Choroid plexus epithelial cell (primary cell): Measurements from ENCODE around the gene MALRD1.
A peak's percentile ranks its signal among the peaks of the same experiment; 100 is the strongest.

Source experiments
- DNase-seq: peaks from one replicate; pipeline ENCODE4 v3.0.0-alpha.2; 2010; ENCODE audit warnings: low read depth
- H3K4me3 ChIP-seq: 2 replicates; pipeline ENCODE4 v1.5.1; 2011; ENCODE audit warnings: low read depth, mild to moderate bottlenecking, control low read depth, low read length, moderate library complexity
- CTCF ChIP-seq: conservative IDR thresholded peaks from 2 replicates; pipeline ENCODE4 v1.5.1; 2011; ENCODE audit warnings: low read depth, mild to moderate bottlenecking, control low read depth, inconsistent platforms, low read length, moderate library complexity

MALRD1 gene

DNA sequence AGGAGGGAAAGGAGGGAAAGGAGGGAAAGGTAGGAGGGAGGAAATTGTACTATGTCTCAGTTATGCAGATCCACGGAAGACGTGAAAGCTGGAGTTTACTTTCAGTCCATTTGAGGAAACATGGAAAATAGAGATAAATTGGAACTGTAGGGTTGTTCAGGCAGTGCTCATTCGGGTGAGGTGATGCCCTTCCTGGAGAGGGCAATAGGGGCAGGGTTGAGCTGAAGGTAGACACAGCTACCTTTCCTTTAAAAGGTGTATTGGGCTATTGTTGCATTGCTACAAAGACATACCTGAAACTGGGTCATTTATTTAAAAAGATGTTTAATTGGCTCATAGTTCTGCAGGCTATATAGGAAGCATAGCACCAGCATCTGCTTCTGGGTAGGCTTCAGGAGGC lies 650.7 kb downstream of the MALRD1 start:
- no peak for TF ChIP-seq CTCF
- no peak overlapping the region for H3K4me3 ChIP-seq
- DNase-seq: no peak

DNA sequence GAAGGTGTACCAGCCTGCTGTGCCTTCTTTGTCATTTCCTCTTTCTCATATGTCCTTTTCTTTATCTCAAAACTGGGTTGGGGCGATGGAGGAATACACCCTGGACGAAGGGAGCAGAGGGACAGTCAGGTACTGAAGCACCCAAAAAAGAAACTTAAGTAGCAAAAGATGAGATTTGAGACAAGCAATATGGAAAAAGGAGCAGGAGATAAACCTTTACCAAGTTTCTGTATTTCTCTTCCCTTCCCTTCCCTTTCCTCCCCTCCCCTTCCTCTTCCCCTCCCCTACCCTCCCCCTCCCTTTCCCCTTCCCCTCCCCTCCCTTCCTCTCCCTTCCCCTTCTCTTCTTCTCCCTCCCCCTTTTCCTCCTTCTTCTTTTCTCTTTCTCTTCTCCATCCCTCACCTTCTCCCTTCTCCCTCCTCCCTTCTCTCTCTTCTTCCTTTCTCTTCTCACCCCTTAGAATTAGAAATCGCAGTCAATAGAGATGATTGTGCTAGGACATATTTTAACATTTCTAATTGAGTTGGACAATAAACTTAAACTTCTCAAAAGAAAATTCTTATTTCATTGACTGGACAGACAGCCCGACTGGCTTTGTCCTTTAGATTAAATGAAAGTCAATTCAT lies 652.9 kb downstream of the MALRD1 start:
- no peak for TF ChIP-seq CTCF
- DNase-seq: no peak
- H3K4me3 ChIP-seq: no peak overlapping the region

- H3K4me3 ChIP-seq: no peak overlapping the region
- no peak for TF ChIP-seq CTCF
- DNase-seq: peak; percentile 73
These were observed 653.6 kb downstream of the MALRD1 start for GRCh38 chr10:19702215-19702614.

- DNase-seq: peak; percentile 60
- no peak overlapping the region for H3K4me3 ChIP-seq
- no peak for TF ChIP-seq CTCF
These were observed 655.9 kb downstream of the MALRD1 start for GRCh38 chr10:19704544-19704943.

- TF ChIP-seq CTCF: no peak
- H3K4me3 ChIP-seq: no peak overlapping the region
- DNase-seq: no peak
These were observed 656.6 kb downstream of the MALRD1 start for GRCh38 chr10:19705250-19705649.

- H3K4me3 ChIP-seq: no peak overlapping the region
- no peak for TF ChIP-seq CTCF
- DNase-seq: no peak
These were observed 658.3 kb downstream of the MALRD1 start for GRCh38 chr10:19706904-19707303.

DNA sequence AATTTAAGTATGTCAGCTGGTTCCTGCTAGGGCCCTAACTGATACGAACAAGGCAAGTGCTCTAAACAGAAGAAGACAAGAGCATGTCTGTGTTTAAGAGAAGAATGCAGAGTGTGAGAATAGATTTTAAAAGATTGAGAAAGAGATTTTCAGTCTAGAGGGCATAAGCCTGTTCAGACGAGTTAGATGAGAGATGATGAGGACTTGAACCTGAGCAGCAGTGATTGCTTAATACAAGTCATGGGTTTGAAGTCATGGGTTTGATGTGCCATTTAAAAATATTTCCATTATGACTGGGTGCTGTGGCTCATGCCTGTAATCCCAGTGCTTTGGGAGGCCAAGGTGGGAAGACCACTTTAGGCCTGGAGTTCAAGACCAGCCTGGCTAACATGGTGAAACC lies 658.8 kb downstream of the MALRD1 start:
- DNase-seq: no peak
- no peak overlapping the region for H3K4me3 ChIP-seq
- TF ChIP-seq CTCF: no peak
